OCI-LY1 (cell line): ENCODE results near the gene RNF144B.

ENCODE experiments used
- H2AFZ ChIP-seq: fragments of 200-600 bp; sonication (generic), shearing (Covaris generic); 2 replicates; pipeline ENCODE4 v1.6.0; 2014; ENCODE audit warnings: antibody characterized with exemption, mild to moderate bottlenecking, low read length
- H3F3A ChIP-seq: fragments of 200-600 bp; sonication (generic), shearing (Covaris generic); 2 replicates; pipeline ENCODE4 v1.6.0; 2014; ENCODE audit warnings: mild to moderate bottlenecking, antibody characterized with exemption, low read length, moderate library complexity; ENCODE audit not compliant: insufficient read depth
- H3K27ac ChIP-seq: fragments of 200-600 bp; sonication (generic); 2 replicates; pipeline ENCODE4 v1.5.1; 2014; ENCODE audit warnings: low read length, mixed run types, mild to moderate bottlenecking, low read depth; ENCODE audit not compliant: poor library complexity, severe bottlenecking
- H3K27me3 ChIP-seq: fragments of 200-600 bp; sonication (generic); 2 replicates; pipeline ENCODE4 v1.6.0; 2014; ENCODE audit warnings: antibody characterized with exemption, mild to moderate bottlenecking, low read length, moderate library complexity; ENCODE audit not compliant: insufficient read depth
- H3K36me3 ChIP-seq: fragments of 200-600 bp; sonication (generic); 2 replicates; pipeline ENCODE4 v1.6.1; 2014; ENCODE audit warnings: mild to moderate bottlenecking, antibody characterized with exemption, low read length, moderate library complexity, mixed read lengths; ENCODE audit not compliant: insufficient read depth
- H3K4me1 ChIP-seq: fragments of 200-600 bp; sonication (generic); 2 replicates; pipeline ENCODE4 v1.5.1; 2014; ENCODE audit warnings: mild to moderate bottlenecking, low read length, moderate library complexity; ENCODE audit not compliant: insufficient read depth, severe bottlenecking
- H3K4me2 ChIP-seq: fragments of 200-600 bp; sonication (generic), shearing (Covaris generic); 2 replicates; pipeline ENCODE4 v1.6.1; 2014; ENCODE audit warnings: low read length
- H3K4me3 ChIP-seq: fragments of 200-600 bp; sonication (generic); 2 replicates; pipeline ENCODE4 v1.5.1; 2014; ENCODE audit warnings: low read length, low read depth, mild to moderate bottlenecking, mixed read lengths; ENCODE audit not compliant: poor library complexity, severe bottlenecking
- H3K79me2 ChIP-seq: fragments of 200-600 bp; shearing (Covaris generic); 2 replicates; pipeline ENCODE4 v1.6.1; 2016; ENCODE audit warnings: mixed run types, low read length, mixed read lengths; ENCODE audit not compliant: insufficient read depth
- H3K9ac ChIP-seq: fragments of 200-600 bp; sonication (generic), shearing (Covaris generic); 2 replicates; pipeline ENCODE4 v1.6.1; 2014; ENCODE audit warnings: mild to moderate bottlenecking, low read length, mixed read lengths
- H3K9me2 ChIP-seq: fragments of 200-600 bp; sonication (generic), shearing (Covaris generic); 2 replicates; pipeline ENCODE4 v1.6.1; 2014; ENCODE audit warnings: low read depth, mild to moderate bottlenecking, low read length, mixed read lengths
- H3K9me3 ChIP-seq: fragments of 200-600 bp; shearing (Covaris generic); 2 replicates; pipeline ENCODE4 v1.6.1; 2014; ENCODE audit warnings: low read length, mixed read lengths
- H4K20me1 ChIP-seq: fragments of 200-600 bp; sonication (generic), shearing (Covaris generic); 2 replicates; pipeline ENCODE4 v1.6.0; 2016; ENCODE audit warnings: mild to moderate bottlenecking, low read length; ENCODE audit not compliant: insufficient read depth
- CTCF ChIP-seq: fragments of 200-600 bp; sonication (generic), shearing (Covaris generic); IDR thresholded peaks from 2 replicates; pipeline ENCODE4 v1.5.1; 2017; ENCODE audit warnings: mild to moderate bottlenecking, antibody characterized with exemption, low read length, moderate library complexity, mixed read lengths
- EZH2 ChIP-seq: fragments of 200-600 bp; sonication (generic), shearing (Covaris generic); IDR thresholded peaks from 2 replicates; pipeline ENCODE4 v1.8.0; 2017; ENCODE audit warnings: borderline replicate concordance, mixed run types, mild to moderate bottlenecking, antibody characterized with exemption, low read length, moderate library complexity, mixed read lengths

Gene RNF144B

GRCh38 chr6:18503593-18504231 is 116.6 kb downstream of the RNF144B start:
- Histone ChIP-seq H3K27ac (no peak overlapping the region), H2AFZ (peak overlapping the region; percentile 99), H3K27me3 (no peaks in the 10 kb centered on the region), H3K4me3 (peak overlapping the region; percentile 55), H3K9me2 (no peaks in the 10 kb centered on the region), H3K4me1 (peaks cover 14% of the 10 kb centered on the region), H3K4me2 (peak overlapping the region; percentile 85), H3K36me3 (no peaks in the 10 kb centered on the region), H3F3A (no peaks in the 10 kb centered on the region), H3K79me2 (no peaks in the 10 kb centered on the region), H3K9ac (peak overlapping the region; percentile 57), H4K20me1 (no peaks in the 10 kb centered on the region), H3K9me3 (no peaks in the 10 kb centered on the region)
- TF ChIP-seq CTCF = peak; percentile 98
- no peak for TF ChIP-seq EZH2

- no peaks in the 10 kb centered on the region for H3K27me3 ChIP-seq
- no peak overlapping the region for H2AFZ ChIP-seq
- H3K4me1 ChIP-seq = peaks cover 14% of the 10 kb centered on the region
- H3K9ac ChIP-seq = no peak overlapping the region; the same call in 1 of the 2 replicates
- H3K27ac ChIP-seq = no peak overlapping the region
- H3K9me3 ChIP-seq = no peaks in the 10 kb centered on the region
- peak overlapping the region; percentile 55 for H3K4me3 ChIP-seq
- no peaks in the 10 kb centered on the region for H4K20me1 ChIP-seq
- no peak for TF ChIP-seq CTCF
- H3K79me2 ChIP-seq = no peaks in the 10 kb centered on the region
- H3K9me2 ChIP-seq = no peaks in the 10 kb centered on the region
- H3F3A ChIP-seq = no peaks in the 10 kb centered on the region
- peak overlapping the region; percentile 85 for H3K4me2 ChIP-seq
- H3K36me3 ChIP-seq = no peaks in the 10 kb centered on the region
Observed at GRCh38 chr6:18504232-18504596, 117.1 kb downstream of the RNF144B start.

GRCh38 chr6:18506382-18507017 is 119.3 kb downstream of the RNF144B start:
- Histone ChIP-seq H3K4me2 (no peak overlapping the region), H3K79me2 (no peaks in the 10 kb centered on the region), H3K27me3 (no peaks in the 10 kb centered on the region), H3K4me3 (no peak overlapping the region), H3K9me2 (no peaks in the 10 kb centered on the region), H3K27ac (no peak overlapping the region), H3K9ac (no peak overlapping the region), H4K20me1 (no peaks in the 10 kb centered on the region), H3K4me1 (peaks cover 11% of the 10 kb centered on the region), H3F3A (no peaks in the 10 kb centered on the region), H3K36me3 (no peaks in the 10 kb centered on the region), H3K9me3 (no peaks in the 10 kb centered on the region), H2AFZ (no peak overlapping the region)
- TF ChIP-seq CTCF (no peak), EZH2 (no peak)
